Stimulated activated CD8-positive, alpha-beta memory T cell treated with anti-CD3 and anti-CD28 coated beads, Interleukin-2, amount 100 ng/mL, for 48 hours (primary cell): ENCODE results near the gene PNKP.

Experiments
- DNase-seq, 2 donors: peaks; one replicate each; pipeline ENCODE4 v3.0.0-alpha.2; 2020; ENCODE audit warnings: low read depth in 2 of 2

The PNKP gene

GRCh38 chr19:49890349-49891311 lies 23.3 kb upstream of the PNKP start:
- DNase-seq = peak; percentile 46 to 61

- peak; percentile 63 to 69 for DNase-seq
These were observed 22.4 kb upstream of the PNKP start for GRCh38 chr19:49889687-49890348.

GRCh38 chr19:49889038-49889686 lies 21.8 kb upstream of the PNKP start:
- no peak for DNase-seq

- DNase-seq = no peak
These were observed 21.1 kb upstream of the PNKP start for GRCh38 chr19:49888510-49888824.

- no peak for DNase-seq
These were observed 20.5 kb upstream of the PNKP start for GRCh38 chr19:49887665-49888509.

GRCh38 chr19:49887037-49887664 lies 19.8 kb upstream of the PNKP start:
- DNase-seq = no peak

GRCh38 chr19:49884760-49885159 lies 17.4 kb upstream of the PNKP start:
- DNase-seq = no peak

- no peak for DNase-seq
These were observed 16.7 kb upstream of the PNKP start for GRCh38 chr19:49884109-49884508.

- DNase-seq = no peak
These were observed 15.7 kb upstream of the PNKP start for GRCh38 chr19:49883094-49883493.

GRCh38 chr19:49882643-49883042 lies 15.3 kb upstream of the PNKP start:
- DNase-seq = no peak

GRCh38 chr19:49881672-49882394 lies 14.5 kb upstream of the PNKP start:
- no peak for DNase-seq

- DNase-seq = no peak
These were observed 13.8 kb upstream of the PNKP start for GRCh38 chr19:49881186-49881585.

GRCh38 chr19:49880162-49880869 lies 12.9 kb upstream of the PNKP start:
- DNase-seq = no peak

- DNase-seq = no peak
These were observed 12.0 kb upstream of the PNKP start for GRCh38 chr19:49879243-49879963.

- no peak for DNase-seq
These were observed 11.3 kb upstream of the PNKP start for GRCh38 chr19:49878744-49879070.

GRCh38 chr19:49877879-49878743 lies 10.7 kb upstream of the PNKP start:
- peak; percentile 99 for DNase-seq

- peak; percentile 94 to 95 for DNase-seq
These were observed 9.9 kb upstream of the PNKP start, which contains the start of the genes AKT1S1 and TBC1D17 for GRCh38 chr19:49877020-49877878. AKT1S1 (minus strand) TSS chr19:49877355; CDS start chr19:49873295, 4,060 bp downstream. TBC1D17 (plus strand) TSS chr19:49877702; CDS start chr19:49877724, 22 bp downstream.
